HG03196 (cell line): ENCODE measurements around the gene MDH1.
A peak's percentile ranks its signal among the peaks of the same experiment; 100 is the strongest.
"Not testable (repeated sequence)": the region's sequence is repeated elsewhere in the genome, so short reads cannot be mapped to it uniquely, and the experiment has no call there.

Experiments
- ATAC-seq: cut with Tn5 transposase; IDR thresholded peaks from one replicate; pipeline ENCODE4 v1.9.1; 2021; ENCODE audit not compliant: unreplicated experiment

Gene MDH1

DNA sequence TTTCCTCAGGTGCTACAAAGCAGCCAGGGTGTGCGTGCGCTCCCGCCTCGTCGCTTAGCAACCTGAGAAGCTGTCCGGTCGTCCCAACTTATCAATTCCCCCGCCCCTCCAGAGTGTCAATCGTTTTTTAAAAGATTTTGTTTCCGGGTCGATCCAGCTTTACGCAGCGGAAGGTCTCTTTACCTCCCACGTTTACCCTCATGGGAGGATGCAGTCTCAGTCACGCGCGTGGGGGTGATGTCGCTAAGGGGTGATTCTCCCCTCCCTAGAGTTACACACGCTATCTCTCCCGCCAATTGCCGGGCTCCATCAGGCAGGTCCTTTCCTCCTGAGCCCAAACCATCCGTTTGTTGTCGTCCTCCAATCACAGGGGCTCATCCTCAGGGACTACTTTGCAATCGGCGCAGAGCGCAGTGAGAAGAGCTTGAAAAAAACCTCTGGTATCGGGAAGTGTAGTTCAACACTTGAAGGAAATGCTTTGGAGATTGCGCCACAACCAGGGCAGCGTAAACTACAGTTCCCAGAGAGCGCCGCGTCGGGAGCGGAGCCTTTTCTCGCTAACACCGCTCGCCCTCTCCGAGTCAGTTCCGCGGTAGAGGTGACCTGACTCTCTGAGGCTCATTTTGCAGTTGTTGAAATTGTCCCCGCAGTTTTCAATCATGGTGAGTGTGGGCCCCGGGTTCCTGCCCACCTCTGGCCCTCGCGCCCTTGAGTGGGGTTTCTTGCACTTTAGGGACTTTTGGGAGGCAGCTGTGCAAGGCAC is at the start of gene MDH1, which contains the start of gene WDPCP:
Gene MDH1 (plus strand): TSS at position 579 of the 763 bp plus-strand sequence. CDS start 81 bp downstream, at position 660.
Gene WDPCP (minus strand): TSS at position 93 of the 763 bp plus-strand sequence. CDS start 206 bp downstream, outside the sequence.
- ATAC-seq, result peak; percentile 87

DNA sequence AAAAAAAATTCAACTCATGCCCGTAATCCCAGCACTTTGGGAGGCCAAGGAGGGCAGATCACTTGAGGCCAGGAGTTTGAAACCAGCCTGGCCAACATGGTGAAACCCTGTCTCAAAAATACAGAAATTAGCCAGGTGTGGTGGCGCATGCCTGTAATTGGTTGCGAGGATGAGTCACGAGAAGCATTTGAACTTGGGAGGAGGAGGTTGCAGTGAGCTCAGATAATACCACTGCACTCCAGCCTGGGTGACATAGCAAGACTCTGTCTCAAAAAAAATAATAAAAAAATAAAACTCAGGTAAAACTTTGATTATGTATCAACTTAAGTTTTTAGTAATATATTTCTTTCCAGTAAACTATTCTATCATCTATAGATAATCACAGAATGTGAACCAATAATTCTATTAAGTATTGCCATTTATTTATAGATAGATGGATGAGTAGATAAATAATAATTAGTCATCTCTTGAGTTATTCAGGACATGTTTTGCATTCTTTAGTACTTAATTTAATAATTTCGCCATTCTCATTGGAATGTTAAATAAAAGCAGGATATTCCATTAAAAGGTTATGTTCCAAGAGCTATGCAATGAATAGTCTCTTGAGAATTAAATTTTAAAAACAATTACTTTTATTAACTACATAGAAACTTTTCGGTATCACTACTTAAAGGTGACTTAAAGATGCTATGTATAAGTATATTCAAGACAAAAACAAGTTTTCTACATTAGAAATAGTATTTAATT is 49.2 kb upstream of the MDH1 start:
- no peak for ATAC-seq

DNA sequence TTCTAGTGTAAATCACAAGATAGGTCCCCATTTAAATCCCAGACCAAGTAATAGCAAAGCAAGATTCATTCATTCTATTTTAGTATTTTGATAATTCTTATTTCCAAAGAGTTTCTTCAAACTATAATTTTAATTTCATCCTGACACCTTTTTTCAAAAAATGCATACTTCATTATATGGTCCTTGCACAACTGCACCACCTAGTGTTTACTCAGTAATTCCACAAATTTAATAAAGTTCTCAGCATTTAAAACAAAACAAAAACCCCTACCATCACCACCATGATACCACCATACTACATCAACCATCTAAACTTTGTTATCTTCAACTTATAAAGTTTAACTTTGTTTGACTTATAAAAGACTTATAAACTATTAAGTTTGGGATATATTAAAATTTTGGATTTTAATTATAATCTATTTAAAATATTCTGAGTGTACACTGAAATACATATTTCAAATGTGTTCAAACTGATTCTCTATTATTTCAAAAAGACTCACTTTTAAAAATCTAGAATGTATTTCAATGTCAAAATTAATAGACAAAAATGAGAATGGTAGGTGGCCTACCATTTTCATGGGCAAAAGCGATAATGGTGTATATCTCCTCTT is 44.6 kb upstream of the MDH1 start:
- ATAC-seq, result no peak

DNA sequence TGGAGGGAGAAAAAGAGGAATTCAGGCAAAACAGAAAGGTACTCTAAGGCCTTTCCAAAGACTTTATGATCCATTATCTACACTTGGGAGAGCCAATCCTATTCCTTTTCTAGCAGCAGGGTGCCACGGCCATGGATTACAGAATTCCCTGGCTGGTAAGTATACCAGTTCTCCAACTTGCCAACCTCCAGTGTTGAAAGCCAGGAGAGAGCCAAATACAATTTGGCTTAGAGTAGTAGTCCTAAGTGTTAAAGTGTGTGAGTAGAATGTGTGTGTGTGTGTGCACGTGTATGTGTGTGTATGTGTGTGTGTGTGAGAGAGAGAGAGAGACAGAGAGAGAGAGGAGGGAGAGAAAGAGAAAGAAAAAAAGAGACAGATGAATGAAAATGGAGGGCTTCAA is 43.7 kb upstream of the MDH1 start:
- ATAC-seq, result no peak

DNA sequence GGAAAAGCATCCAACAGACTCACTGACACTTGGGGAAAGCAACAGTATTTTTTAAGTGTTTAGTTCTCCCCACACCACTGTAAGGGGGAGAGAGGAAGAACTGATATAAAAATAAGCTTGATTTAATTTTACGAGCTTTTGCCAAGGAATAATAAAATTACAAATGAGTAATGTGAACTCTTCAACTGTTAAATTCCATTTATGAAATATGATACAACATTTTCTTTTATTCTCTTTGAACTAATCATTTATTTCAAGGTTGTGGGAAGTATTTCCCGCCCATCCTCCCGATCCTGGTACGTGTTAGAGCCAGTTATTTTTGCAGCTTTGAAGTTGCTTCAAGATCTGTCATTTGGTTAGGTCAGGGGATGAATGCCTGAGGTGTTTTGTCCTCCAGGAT is 35.7 kb upstream of the MDH1 start:
- no peak for ATAC-seq

DNA sequence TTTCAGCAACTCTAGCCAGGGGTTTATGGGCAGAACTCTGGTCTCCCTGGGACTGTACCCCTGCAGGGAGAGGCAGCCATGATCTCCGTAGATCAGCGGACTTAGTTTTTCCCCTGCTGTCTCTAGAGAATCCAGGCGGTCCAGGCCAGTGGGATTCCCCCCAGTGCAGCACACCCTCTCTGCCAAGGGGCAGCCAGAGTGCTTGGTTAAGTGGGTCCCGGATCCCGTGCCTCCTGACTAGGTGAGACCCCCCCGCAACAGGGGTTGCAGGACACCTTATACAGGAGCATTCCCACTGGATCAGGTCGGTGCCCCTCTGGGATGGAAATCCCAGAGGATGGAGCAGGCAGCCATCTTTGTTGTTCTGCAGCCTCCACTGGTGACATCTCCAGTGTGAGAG is 33.5 kb upstream of the MDH1 start:
- no peak for ATAC-seq

DNA sequence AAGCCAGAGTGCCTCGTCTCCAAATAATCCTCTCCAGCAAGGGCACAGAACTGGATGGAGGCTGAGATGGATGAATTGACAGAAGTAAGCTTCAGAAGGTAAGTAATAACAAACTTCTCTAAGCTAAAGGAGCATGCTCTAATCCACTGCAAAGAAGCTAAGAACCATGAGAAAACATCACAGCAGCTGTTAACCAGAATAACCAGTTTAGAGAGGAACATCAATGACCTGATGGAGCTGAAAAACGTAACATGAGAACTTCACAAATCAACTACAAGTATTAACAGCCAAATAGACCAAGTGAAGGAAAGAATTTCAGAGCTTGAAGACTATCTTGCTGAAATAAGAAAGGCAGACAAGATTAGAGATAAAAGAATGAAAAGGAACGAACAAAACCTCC is 32.8 kb upstream of the MDH1 start:
- no peak for ATAC-seq

DNA sequence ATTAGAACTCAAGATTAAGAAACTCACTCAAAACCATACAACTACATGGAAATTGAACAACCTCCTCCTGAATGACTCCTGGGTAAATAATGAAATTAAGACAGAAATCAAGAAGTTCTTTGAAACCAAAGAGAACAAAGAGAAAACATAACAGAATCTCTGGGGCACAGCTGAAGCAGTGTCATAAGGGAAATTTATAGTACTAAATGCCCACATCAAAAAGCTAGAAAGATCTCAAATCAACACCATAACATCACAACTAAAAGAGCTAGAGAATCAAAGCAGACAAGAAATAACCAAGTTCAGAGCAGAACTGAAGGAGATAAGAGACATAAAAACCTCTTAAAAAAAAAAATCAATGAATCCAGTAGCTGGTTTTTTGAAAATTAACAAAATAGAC is 30.9 kb upstream of the MDH1 start:
- not testable (repeated sequence) for ATAC-seq

DNA sequence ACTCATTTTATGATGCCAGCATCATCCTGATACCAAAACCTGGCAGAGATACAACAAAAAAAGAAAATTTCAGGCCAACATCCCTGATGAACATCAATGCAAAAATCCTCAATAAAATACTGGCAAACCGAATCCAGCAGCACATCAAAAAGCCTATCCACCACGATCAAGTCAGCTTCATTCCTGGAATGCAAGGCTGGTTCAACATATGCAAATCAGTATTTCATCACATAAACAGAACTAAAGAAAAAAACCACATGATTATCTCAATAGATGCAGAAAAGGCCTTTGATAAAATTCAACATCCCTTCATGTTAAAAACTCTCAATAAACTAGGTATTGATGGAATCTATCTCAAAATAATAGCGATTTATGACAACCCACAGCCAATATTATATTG is 29.8 kb upstream of the MDH1 start:
- not testable (repeated sequence) for ATAC-seq

DNA sequence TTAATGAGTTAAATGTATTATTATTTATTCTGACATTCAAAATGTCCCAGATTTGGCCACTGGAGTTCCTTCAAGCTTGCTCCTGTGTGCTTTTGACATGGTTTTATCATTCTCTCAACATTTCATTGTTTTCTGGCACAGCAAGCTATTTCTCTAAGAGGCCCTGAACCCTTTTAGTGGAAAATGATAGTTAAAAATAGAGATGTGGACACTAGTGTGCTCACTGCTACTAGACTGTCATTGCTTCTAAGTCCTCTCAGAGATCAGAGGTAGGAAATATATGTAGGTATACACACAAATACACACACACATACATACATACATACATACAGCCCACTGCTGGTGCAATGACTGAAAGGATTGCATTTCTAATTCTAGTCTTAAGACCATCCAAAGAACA is 26.0 kb upstream of the MDH1 start:
- ATAC-seq, result no peak

DNA sequence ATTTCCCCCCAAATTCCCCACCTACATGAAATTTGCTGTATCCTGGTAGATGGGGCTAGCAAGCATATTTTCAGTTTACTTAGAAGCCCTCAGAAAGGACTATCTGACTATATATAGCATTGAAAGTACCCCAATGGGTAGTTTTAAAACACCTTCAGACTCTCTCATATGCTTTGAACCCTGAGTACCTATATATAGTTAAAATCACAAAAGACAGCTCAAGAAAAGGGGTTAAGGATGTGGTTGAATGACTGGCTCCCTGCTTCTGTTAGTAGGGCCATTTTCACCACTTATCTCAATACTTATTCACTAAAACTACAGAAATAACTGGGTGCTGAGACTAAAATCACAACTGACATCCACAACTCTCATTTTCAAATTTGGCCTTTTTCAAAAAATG is 19.0 kb upstream of the MDH1 start:
- ATAC-seq, result no peak

DNA sequence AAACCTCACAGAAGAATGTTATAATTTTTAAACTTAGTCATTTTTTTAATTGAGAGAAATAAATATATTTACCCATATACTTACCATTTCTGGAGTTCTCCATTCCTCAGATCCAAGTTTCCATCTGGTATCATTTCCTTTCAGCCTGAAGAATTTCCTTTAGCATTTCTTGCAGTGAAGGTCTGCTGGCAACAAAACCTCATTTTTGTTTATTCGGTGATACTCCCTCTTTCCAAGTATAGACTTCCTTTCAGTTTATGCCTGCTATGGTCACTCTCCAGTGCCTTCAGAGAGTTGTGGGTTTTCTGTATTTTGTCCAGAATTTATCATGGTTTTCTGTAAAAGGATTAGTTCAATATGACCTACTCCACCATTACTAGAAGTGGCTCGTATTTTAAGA is 17.5 kb upstream of the MDH1 start:
- ATAC-seq, result no peak

DNA sequence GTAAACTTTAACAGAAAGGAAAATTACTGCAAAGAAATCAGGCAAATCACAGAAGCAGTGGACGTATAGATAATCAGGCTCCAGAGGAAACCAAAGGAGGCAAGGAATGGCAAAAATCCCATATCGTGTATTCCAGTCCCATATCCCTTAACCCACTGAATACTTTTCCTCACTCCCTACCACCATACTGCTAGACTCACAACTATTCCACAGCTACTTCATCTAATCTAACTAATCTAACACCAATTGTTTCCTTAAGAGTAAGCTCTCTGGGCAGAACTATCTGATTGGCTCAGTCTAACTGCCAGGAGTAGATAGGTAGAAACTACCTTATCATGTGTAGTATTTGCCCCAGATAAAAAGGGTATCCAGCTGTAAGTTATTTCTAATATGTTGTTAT is 16.8 kb upstream of the MDH1 start:
- no peak for ATAC-seq

DNA sequence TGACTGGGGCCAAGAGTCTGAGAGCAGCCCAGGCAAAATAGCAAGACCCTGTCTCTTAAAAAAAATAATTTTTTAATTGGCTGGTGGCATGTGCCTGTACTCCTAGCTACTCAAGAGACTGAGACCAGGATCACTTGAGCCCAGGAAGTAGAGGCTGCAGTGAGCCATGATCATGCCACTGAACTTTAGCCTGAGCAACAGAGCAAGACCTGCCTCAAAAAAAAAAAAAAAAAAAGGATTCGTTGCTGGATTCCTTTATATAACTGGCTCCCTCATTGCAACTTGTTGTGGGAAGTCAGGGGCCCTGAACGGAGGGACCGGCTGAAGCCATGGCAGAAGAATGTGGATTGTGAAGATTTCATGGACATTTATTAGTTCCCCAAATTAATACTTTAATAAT is 15.7 kb upstream of the MDH1 start:
- ATAC-seq, result not testable (repeated sequence)

DNA sequence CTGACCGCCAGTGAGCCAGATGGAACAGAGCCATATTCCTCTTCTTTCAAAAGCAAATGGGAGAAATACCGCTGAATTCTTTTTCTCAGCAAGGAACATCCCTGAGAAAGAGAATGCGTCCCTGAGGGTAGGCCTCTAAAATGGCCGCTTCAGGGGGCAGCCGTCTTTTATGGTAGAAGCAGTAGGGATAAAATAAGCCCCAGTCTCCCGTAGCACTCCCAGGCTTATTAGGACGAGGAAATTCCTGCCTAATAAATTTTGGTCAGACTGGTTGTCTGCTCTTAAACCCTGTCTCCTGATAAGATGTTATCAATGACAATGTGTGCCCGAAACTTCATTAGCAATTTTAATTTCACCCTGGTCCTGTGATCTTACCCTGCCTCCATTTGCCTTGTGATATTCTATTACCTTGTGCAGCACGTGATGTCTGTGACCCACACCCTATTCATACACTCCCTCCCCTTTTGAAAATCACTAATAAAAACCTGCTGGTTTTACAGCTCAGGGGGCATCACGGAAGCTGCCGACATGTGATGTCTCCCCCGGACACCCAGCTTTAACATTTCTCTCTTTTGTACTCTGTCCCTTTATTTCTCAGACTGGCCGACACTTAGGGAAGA is 14.9 kb upstream of the MDH1 start:
- not testable (repeated sequence) for ATAC-seq

DNA sequence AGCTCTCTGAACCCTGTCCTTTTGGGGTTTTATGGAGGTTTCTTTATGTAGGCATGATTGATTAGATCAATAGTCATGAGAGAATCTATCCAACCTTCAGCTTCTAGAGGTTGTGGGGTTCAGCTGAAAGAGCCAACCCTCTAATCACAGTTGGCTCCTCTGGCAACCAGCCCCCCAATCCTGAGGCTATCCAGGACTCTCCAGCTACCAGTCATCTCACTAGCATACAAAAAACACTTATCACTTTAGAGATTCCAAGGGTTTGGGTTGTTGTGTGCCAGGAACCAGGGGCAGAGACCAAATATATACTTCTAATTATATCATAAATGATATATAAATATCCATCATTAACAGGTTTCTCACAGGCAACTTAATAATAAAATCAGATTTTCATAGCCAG is 12.2 kb upstream of the MDH1 start:
- no peak for ATAC-seq

DNA sequence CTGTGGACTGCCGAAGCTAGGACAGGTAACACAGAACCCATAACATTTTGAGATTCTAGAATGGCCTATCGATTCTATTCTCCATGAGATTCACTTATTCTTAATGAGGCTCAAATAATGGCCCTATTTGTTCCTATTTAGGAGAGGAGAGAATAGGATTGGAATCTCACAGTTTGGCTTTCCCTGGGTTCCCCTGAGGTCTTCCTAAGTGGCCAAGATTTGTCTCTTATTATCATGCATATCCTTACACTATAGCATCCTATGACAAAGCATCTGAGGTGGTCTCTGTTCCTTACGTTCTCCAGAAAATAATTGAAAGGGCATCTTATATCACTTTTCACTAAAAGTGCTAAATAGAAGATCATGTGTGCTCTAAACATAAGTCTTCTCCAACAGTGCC is 10.0 kb upstream of the MDH1 start:
- no peak for ATAC-seq

DNA sequence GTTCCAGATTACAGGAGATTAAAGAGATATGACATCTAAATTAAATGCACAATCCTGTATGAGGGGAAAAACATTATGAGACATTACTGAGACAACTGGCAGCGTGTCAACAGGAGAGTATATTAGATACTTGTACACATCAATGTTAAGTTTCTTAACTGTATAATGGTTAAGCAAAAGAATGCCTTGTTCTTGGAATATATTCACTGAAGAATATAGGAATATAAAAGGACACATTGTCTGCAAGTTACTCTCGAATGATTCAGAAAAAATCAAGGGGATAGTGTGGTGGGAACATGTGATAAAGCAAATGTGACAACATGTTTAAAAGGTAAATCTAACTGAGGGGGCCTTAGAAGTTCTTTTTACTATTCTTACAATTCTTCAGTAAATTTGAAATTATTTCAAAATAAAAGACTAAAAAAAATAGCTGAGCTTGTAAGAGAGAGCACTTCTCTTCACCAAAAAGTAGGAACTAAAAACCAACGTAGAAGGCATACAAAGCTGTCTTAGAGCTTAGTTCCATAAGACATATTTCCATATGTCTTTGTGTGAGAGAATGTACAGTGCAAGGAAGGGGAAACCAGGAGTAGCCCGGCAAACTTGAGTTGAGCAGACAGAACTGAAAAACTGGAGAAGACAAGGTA is 8.0 kb upstream of the MDH1 start:
- no peak for ATAC-seq

DNA sequence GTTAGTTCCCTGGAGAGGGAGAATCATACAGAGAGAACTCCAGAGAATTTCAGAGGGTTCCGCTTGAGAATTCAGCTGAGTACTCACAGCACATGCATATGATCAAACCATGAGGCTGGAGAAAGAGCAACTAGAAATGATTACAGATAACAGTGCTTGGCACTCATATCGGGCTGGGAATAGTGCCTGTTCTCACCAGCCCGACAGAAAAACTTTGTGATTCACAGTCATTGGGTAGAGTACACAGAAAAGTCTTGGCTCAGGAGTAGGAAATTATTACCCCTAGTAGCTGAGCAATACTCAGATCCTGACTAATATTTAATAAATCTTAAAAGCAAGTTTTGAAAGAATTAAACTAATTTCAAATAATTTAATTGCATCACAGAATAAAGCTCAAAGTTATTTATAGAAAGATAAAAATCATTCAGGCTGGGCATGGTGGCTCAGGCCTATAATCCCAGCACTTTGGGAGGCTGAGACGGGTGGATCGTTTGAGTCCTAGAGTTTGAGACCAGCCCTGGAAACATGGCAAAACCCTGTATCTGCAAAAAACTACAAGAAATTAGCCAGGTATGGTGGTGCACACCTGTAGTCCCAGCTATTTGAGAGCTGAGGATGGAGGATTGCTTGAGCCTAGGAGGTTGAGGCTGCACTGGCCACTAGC is 7.3 kb upstream of the MDH1 start:
- no peak for ATAC-seq

DNA sequence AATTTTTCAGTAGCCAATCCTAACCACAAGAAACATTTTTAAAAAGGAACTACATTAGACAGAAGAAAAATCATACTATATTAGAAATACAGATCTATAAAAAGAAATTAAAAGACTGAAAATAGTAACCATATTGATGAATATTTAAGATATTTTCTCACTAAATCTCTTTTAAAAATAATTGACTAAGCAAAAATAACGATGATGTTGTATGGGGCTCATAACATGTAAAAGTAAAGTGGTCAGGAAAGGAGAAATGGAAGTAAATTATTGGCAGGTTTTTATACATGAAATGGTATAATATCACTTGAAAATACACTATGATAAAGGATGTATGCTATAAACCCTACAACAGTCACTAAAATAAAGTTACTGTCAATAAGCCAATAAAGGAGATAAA is 5.9 kb upstream of the MDH1 start:
- no peak for ATAC-seq
